ENCODE results near the gene DNAI1.

The DNAI1 gene

DNA sequence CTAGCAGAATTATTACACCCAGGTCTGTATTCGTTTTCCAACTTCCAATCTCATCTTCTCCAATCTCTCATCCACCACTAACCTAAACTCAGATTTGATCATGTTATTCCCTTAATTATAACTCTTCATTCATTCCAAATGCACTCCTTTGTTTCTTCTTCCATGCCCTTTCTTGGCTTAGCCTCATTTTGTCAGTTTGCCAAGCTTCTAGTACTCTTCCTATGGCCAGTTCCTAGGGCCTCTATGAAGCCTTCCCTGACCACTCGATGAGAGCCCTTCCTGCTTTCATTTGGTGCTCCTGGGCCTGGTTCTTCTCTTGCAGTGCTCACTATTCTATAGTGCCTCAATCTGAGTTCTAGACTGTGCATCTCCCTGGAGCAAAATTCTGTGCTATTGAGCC is 6.0 kb upstream of the DNAI1 start:
- TF ChIP-seq CTCF (conservative IDR thresholded peaks at IDR 0.05) (no peak), ZFX (IDR thresholded peaks at IDR 0.05) (no peak)

GRCh38 chr9:34454571-34455065 is 4.0 kb upstream of the DNAI1 start:
- H3K27ac ChIP-seq: no peak overlapping the region
- TF ChIP-seq CTCF (conservative IDR thresholded peaks at IDR 0.05) (no peak), ZFX (IDR thresholded peaks at IDR 0.05) (no peak)

More for the DNA sequence above, 6.0 kb upstream of the DNAI1 start:
- H3K27ac ChIP-seq: no peak overlapping the region

DNA sequence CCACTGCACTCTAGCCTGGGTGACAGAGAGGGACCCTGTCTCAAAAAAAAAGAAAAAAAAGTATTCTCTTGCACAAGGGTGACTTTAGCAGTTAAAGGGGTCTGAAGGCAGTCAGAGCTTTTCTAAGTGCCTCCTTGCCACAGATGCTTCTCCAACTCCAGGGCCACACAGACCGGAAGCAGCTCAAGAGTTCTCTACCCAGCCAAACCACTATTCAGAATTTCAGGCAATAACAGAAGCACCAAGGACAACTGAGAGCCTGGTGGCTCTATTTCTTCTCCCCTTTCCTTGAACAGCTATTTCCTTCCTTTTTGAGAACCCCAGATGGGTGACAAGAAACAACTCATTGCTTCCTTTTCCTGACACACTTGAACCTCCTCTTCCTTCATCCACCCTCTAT is 2.5 kb upstream of the DNAI1 start:
- TF ChIP-seq CTCF (conservative IDR thresholded peaks at IDR 0.05): no peak
- TF ChIP-seq ZFX (IDR thresholded peaks at IDR 0.05): no peak
- H3K27ac ChIP-seq: no peak overlapping the region

DNA sequence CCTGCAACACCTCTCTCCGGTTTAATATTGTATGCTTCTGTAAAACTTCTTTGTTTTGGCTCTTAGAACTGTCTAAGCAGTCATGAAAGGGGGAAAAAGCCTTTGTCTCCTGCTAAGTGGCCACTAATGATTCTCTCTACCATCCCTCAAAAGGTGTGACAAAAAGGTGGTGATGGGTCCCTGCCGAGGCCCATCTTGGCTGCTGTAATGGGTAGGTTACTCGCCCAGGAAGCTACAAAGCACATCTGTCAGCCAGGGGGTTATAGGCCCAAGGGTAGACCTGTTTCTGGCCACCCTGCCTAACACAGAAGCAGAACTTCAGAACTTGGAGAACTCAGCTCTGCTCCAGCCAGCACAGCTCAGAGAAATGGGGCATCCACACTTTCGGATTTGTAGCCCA is 1.9 kb upstream of the DNAI1 start:
- no peak for TF ChIP-seq ZFX (IDR thresholded peaks at IDR 0.05)
- no peak for TF ChIP-seq CTCF (conservative IDR thresholded peaks at IDR 0.05)
- peak overlapping the region; percentile 68; the same call in 1 of the 2 replicates for H3K27ac ChIP-seq

DNA sequence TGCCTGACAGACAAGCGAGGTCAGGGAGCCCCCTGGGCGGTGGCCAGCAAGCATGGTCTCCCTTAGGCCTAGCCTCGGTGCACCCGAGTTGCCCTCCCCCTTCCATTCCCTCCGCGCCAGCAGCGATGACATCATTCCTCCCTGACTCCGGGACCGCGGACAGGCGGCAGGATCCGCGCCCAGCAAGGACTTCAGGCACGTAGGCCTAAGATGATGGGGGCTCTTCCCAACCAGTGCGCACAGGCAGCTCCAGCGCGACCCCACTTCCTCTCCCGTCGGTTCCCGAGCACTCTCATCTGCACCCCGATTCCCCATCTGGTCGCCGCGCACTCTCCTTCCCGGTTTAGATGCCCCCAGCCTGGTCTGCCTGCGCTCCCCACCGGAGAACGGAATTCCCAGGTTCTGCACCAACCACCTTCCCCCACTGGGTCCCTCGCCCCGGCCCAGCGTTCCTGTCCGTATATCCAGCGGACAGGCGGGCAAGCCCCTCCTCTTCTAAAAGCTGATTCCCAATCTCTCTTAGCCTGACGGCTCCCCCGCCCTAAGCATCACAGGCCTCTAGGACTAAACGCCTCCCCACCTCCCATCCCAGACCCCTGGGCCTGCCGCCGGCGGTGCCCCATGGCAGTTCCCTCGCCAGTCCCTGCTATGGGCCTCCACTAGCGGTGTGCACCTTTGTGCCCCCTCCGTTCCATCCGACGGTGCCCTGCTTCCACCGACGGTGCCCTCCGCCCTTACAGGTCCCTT is 1.2 kb upstream of the DNAI1 start:
- H3K27ac ChIP-seq: peak overlapping the region; percentile 68
- TF ChIP-seq CTCF (conservative IDR thresholded peaks at IDR 0.05) (no peak), ZFX (IDR thresholded peaks at IDR 0.05) (no peak)

DNA sequence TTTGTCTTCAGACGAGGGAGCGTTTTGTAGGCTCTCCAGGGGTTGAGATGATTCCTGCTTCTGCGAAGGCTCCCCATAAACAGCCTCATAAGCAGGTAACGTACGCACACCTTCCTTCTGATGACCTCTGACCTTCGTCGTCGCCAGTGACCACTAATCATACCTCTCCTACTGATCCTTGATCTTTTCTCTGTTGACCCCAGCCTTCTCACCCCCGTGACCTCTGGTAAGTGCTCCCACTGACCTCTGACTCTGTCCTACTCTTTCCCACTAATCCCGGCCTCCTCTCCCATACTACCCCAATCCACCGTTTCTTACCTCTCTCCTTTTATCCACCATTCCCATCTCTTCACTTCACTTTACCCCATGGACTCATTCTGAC is 345 bp downstream of the DNAI1 start:
- no peak overlapping the region; the same call in 1 of the 2 replicates for H3K27ac ChIP-seq
- TF ChIP-seq ZFX (IDR thresholded peaks at IDR 0.05): no peak

DNA sequence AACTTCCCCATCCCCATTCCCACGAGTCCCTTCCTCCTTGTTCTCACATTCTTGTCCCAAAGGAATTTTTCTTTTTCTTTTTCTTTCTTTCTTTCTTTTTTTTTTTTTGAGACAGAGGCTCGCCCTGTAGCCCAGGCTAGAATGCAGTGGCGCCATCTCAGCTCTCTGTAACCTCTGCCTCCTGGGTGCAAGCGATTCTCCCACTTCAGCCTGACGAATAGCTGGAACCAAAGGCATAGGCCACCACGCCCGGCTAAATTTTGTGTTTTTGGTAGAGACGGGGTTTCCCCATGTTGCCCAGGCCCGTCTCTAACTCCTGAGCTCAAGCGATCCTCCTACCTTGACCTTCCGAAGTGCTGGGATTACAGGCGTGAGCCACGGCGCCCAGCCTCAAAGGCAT is 751 bp downstream of the DNAI1 start:
- H3K27ac ChIP-seq: no peak overlapping the region
- TF ChIP-seq CTCF (conservative IDR thresholded peaks at IDR 0.05): no peak
- TF ChIP-seq ZFX (IDR thresholded peaks at IDR 0.05): no peak

- no peak for TF ChIP-seq ZFX (IDR thresholded peaks at IDR 0.05)
- TF ChIP-seq CTCF (conservative IDR thresholded peaks at IDR 0.05): no peak
- H3K27ac ChIP-seq: no peak overlapping the region
Observed at GRCh38 chr9:34459941-34460340, 1.3 kb downstream of the DNAI1 start.

Measured in C4-2B (cell line).